Amygdala (tissue), 56 donors: ENCODE measurements around the gene COMTD1.
"Not testable (repeated sequence)": the region's sequence is repeated elsewhere in the genome, so short reads cannot be mapped to it uniquely, and the experiment has no call there.

ENCODE experiments used
- DNase-seq, 56 donors: peaks; one replicate each; lab custom pipeline; 2025; lab: John Stamatoyannopoulos, UW

COMTD1 gene

GRCh38 chr10:75199949-75200348, 35.8 kb downstream of the COMTD1 start:
- not testable (repeated sequence) for DNase-seq

GRCh38 chr10:75197906-75198305, 37.9 kb downstream of the COMTD1 start:
- peak in 37 of 56 donors; percentile 4 to 68 (median 24) for DNase-seq

- DNase-seq, result no peak
These were observed 38.7 kb downstream of the COMTD1 start for GRCh38 chr10:75197066-75197465.

- DNase-seq, result no peak
These were observed 40.6 kb downstream of the COMTD1 start for GRCh38 chr10:75195035-75195763.

GRCh38 chr10:75194625-75195024, 41.1 kb downstream of the COMTD1 start:
- DNase-seq, result not testable (repeated sequence)

- no peak for DNase-seq
These were observed 43.8 kb downstream of the COMTD1 start for GRCh38 chr10:75191821-75192568.

- no peak for DNase-seq
These were observed 46.3 kb downstream of the COMTD1 start for GRCh38 chr10:75189266-75190096.

- DNase-seq, result not testable (repeated sequence)
These were observed 47.2 kb downstream of the COMTD1 start for GRCh38 chr10:75188522-75188921.

- peak in 11 of 56 donors; percentile 2 to 41 (median 12) for DNase-seq
These were observed 47.8 kb downstream of the COMTD1 start for GRCh38 chr10:75187961-75188426.

GRCh38 chr10:75186310-75186709, 49.4 kb downstream of the COMTD1 start:
- DNase-seq, result no peak
